IMR-90 (cell line): ENCODE data around the gene CYB5R3. TPM values are rescaled to one million over a fixed set of nuclear protein-coding genes. Genes with fewer than 3 reads are reported as not detected.

Experiments used
- ATAC-seq: fragments of 200-7000 bp; cut with Tn5 transposase; 2 replicates; pipeline ENCODE4 v1.9.1; 2020; ENCODE audit warnings: low read depth, mild to moderate bottlenecking, moderate library complexity
- BruUV-seq: library from RNA; stranded (reverse); fragments of 400-500 nt; replicated peaks from 2 replicates; lab custom pipeline; 2021; lab: Mats Ljungman, UMichigan
- CTCF ChIA-PET: fragments of 300-600 bp; formaldehyde crosslinking; extraction: SDS; loops from one replicate; lab custom pipeline; 2021; ENCODE audit warnings: antibody characterized with exemption; lab: Yijun Ruan, JAX
- POLR2A ChIA-PET: fragments of 300-600 bp; sonication (Branson Sonifier 250); formaldehyde crosslinking; loops from one replicate; lab custom pipeline; 2022; ENCODE audit warnings: antibody characterized with exemption; ENCODE audit not compliant: unreplicated experiment; lab: Charles Lee
- DNase-seq: peaks from one replicate; pipeline ENCODE4 v3.0.0; 2013
- H2AFZ ChIP-seq: replicated peaks from 2 replicates; pipeline ENCODE3; 2013; ENCODE audit warnings: low read length, mild to moderate bottlenecking; ENCODE audit not compliant: poor library complexity
- H2AK5ac ChIP-seq: 2 replicates; pipeline ENCODE4 v1.6.1; 2013; ENCODE audit warnings: low read depth, low read length, inconsistent platforms
- H2AK9ac ChIP-seq: replicated peaks from 2 replicates; pipeline ENCODE3; 2013; ENCODE audit warnings: mild to moderate bottlenecking, low read depth, low read length, moderate library complexity; ENCODE audit not compliant: poor library complexity
- H2BK120ac ChIP-seq: 2 replicates; pipeline ENCODE4 v1.6.1; 2013; ENCODE audit warnings: low read depth, low read length, inconsistent platforms
- H2BK15ac ChIP-seq: 3 replicates; pipeline ENCODE4 v1.6.1; 2013; ENCODE audit warnings: low read depth, low read length, inconsistent platforms
- H2BK20ac ChIP-seq: 2 replicates; pipeline ENCODE4 v1.6.1; 2013; ENCODE audit warnings: low read depth, mild to moderate bottlenecking, inconsistent platforms, low read length, moderate library complexity
- H2BK5ac ChIP-seq: 2 replicates; pipeline ENCODE4 v1.6.1; 2013; ENCODE audit warnings: mild to moderate bottlenecking, low read depth, low read length, inconsistent platforms; ENCODE audit not compliant: poor library complexity, severe bottlenecking
- H3K14ac ChIP-seq: replicated peaks from 2 replicates; pipeline ENCODE4 v1.6.1; 2013; ENCODE audit warnings: low read depth, low read length, inconsistent platforms
- H3K18ac ChIP-seq: 2 replicates; pipeline ENCODE4 v1.6.1; 2013; ENCODE audit warnings: low read depth, low read length, control low read depth
- H3K23ac ChIP-seq: 2 replicates; pipeline ENCODE4 v1.6.1; 2013; ENCODE audit warnings: low read depth, low read length, inconsistent platforms
- H3K27ac ChIP-seq: 2 replicates; pipeline ENCODE4 v1.5.1; 2013; ENCODE audit warnings: mild to moderate bottlenecking, control low read depth, low read length; ENCODE audit not compliant: insufficient read depth
- H3K27me3 ChIP-seq: 2 replicates; pipeline ENCODE4 v1.6.1; 2013; ENCODE audit warnings: low read length; ENCODE audit not compliant: control insufficient read depth, insufficient read depth
- H3K36me3 ChIP-seq: 2 replicates; pipeline ENCODE4 v1.6.1; 2013; ENCODE audit warnings: low read length, mixed read lengths; ENCODE audit not compliant: control insufficient read depth, insufficient read depth
- H3K4ac ChIP-seq: 2 replicates; pipeline ENCODE4 v1.6.1; 2013; ENCODE audit warnings: low read depth, low read length, inconsistent platforms
- H3K4me1 ChIP-seq: 2 replicates; pipeline ENCODE4 v1.6.1; 2013; ENCODE audit warnings: low read length, mixed read lengths; ENCODE audit not compliant: control insufficient read depth, insufficient read depth
- H3K4me2 ChIP-seq: 2 replicates; pipeline ENCODE4 v1.6.1; 2013; ENCODE audit warnings: low read depth, mild to moderate bottlenecking, control low read depth, low read length, moderate library complexity
- H3K4me3 ChIP-seq: 2 replicates; pipeline ENCODE4 v1.5.1; 2013; ENCODE audit warnings: low read depth, mild to moderate bottlenecking, control low read depth, low read length, moderate library complexity; ENCODE audit not compliant: insufficient read depth
- H3K56ac ChIP-seq: 2 replicates; pipeline ENCODE4 v1.6.1; 2013; ENCODE audit warnings: low read length, inconsistent platforms; ENCODE audit not compliant: insufficient read depth; ENCODE audit errors: extremely low read depth
- H3K79me1 ChIP-seq, 2 experiments: 2 replicates each; pipeline ENCODE4 v1.6.1; 2013; ENCODE audit warnings: low read length in 2 of 2, inconsistent platforms in 1 of 2, low read depth in 1 of 2
- H3K9ac ChIP-seq: 2 replicates; pipeline ENCODE4 v1.6.1; 2013; ENCODE audit warnings: low read depth, low read length, control low read depth
- H3K9me1 ChIP-seq: 2 replicates; pipeline ENCODE4 v1.6.1; 2013; ENCODE audit warnings: low read length, inconsistent platforms; ENCODE audit not compliant: insufficient read depth
- H3K9me3 ChIP-seq: 2 replicates; pipeline ENCODE4 v1.6.1; 2013; ENCODE audit warnings: low read length; ENCODE audit not compliant: control insufficient read depth, insufficient read depth
- H4K20me1 ChIP-seq: 2 replicates; pipeline ENCODE4 v1.6.1; 2013; ENCODE audit warnings: low read length, inconsistent platforms; ENCODE audit not compliant: insufficient read depth
- H4K5ac ChIP-seq: 2 replicates; pipeline ENCODE4 v1.6.1; 2013; ENCODE audit warnings: mild to moderate bottlenecking, low read depth, low read length, control low read depth
- H4K8ac ChIP-seq, 2 experiments: 2 replicates each; pipeline ENCODE4 v1.6.1; 2013; ENCODE audit warnings: low read depth in 2 of 2, low read length in 2 of 2, control low read depth in 1 of 2, inconsistent platforms in 1 of 2
- H4K91ac ChIP-seq: 2 replicates; pipeline ENCODE4 v1.6.1; 2013; ENCODE audit warnings: low read depth, low read length, inconsistent platforms; ENCODE audit not compliant: insufficient read depth
- BHLHE40 ChIP-seq: fragments of 150-350 bp; IDR thresholded peaks from 2 replicates; pipeline ENCODE4 v1.6.1; 2016; ENCODE audit warnings: mild to moderate bottlenecking, low read depth, low read length
- CEBPB ChIP-seq: IDR thresholded peaks from 2 replicates; pipeline ENCODE4 v1.6.1; 2012; ENCODE audit warnings: low read depth, low read length, improper control_type of control experiment
- CHD1 ChIP-seq: IDR thresholded peaks from 2 replicates; pipeline ENCODE4 v1.6.1; 2012; ENCODE audit warnings: low read depth, low read length, improper control_type of control experiment
- CTCF ChIP-seq: conservative IDR thresholded peaks from 2 replicates; pipeline ENCODE4 v1.5.1; 2012; ENCODE audit warnings: mild to moderate bottlenecking, low read depth, low read length, improper control_type of control experiment
- ELK1 ChIP-seq: fragments of 150-350 bp; IDR thresholded peaks from 2 replicates; pipeline ENCODE4 v1.6.1; 2016; ENCODE audit warnings: low read depth, mild to moderate bottlenecking, low read length, moderate library complexity, borderline replicate concordance
- MAZ ChIP-seq: IDR thresholded peaks from 2 replicates; pipeline ENCODE4 v1.6.1; 2012; ENCODE audit warnings: low read depth, mild to moderate bottlenecking, low read length, improper control_type of control experiment, moderate library complexity, borderline replicate concordance
- MXI1 ChIP-seq: IDR thresholded peaks from 2 replicates; pipeline ENCODE4 v1.6.1; 2012; ENCODE audit warnings: low read depth, mild to moderate bottlenecking, low read length, moderate library complexity, borderline replicate concordance
- NFE2L2 ChIP-seq: fragments of 150-350 bp; IDR thresholded peaks from 2 replicates; pipeline ENCODE4 v1.6.1; 2016; ENCODE audit warnings: low read depth, mild to moderate bottlenecking, low read length
- POLR2A ChIP-seq: IDR thresholded peaks from 2 replicates; pipeline ENCODE4 v1.6.1; 2012; ENCODE audit warnings: mild to moderate bottlenecking, low read depth, low read length
- RAD21 ChIP-seq: IDR thresholded peaks from 2 replicates; pipeline ENCODE4 v1.6.1; 2012; ENCODE audit warnings: low read length, improper control_type of control experiment
- RCOR1 ChIP-seq: IDR thresholded peaks from 2 replicates; pipeline ENCODE4 v1.6.1; 2012; ENCODE audit warnings: mild to moderate bottlenecking, low read length, improper control_type of control experiment; ENCODE audit not compliant: insufficient replicate concordance
- RFX5 ChIP-seq: IDR thresholded peaks from 2 replicates; pipeline ENCODE4 v1.8.0; 2012; ENCODE audit warnings: low read depth, mild to moderate bottlenecking, low read length, moderate library complexity
- SMC3 ChIP-seq: fragments of 150-350 bp; IDR thresholded peaks from 2 replicates; pipeline ENCODE4 v1.6.1; 2016; ENCODE audit warnings: low read depth, mild to moderate bottlenecking, antibody characterized with exemption, low read length, moderate library complexity
- WGBS, 2 experiments: methylation state at CpG; one replicate each; pipeline versions ENCODE4 v1.1.5 to v1.1.7; 2013; ENCODE audit warnings: missing lambda C conversion rate in 2 of 2; ENCODE audit not compliant: insufficient read length in 1 of 2; ENCODE audit errors: extremely low coverage in 2 of 2; 5-methylcytosine and 5-hydroxymethylcytosine counted together
- dilution Hi-C: fragments of 300-500 bp; cut with HindIII; formaldehyde crosslinking; loops from one replicate; pipeline ENCODE4 v1.14.3; 2018; ENCODE audit warnings: low sequenced_read_pairs; ENCODE audit not compliant: unreplicated experiment
- in situ Hi-C: fragments of 300-500 bp; cut with MboI; formaldehyde crosslinking; loops from 3 replicates; pipeline ENCODE4 v1.14.3; 2019; ENCODE audit warnings: low sequenced_read_pairs, inconsistent platforms, mixed read lengths
- intact Hi-C: fragments of 100-400 bp; cut with micrococcal nuclease; formaldehyde crosslinking; loops from 2 replicates; pipeline ENCODE4 v1.10.0; 2022
- polyA plus RNA-seq, 3 experiments: library from polyadenylated mRNA; depleted of rRNA; stranded (reverse); fragments of >200 nt; gene quantifications; 2 replicates each; pipeline ENCODE4 v1.2.3, GENCODE V29; 2012; ENCODE audit warnings: low replicate concordance in 1 of 3
- total RNA-seq: library from RNA; depleted of rRNA; stranded (reverse); fragments of >200 nt; gene quantifications from 2 replicates; pipeline ENCODE4 v1.2.3, GENCODE V29; 2012

CYB5R3 gene
- total and polyA plus RNA-seq, 2 of the 4 experiments (the other 2 are of a cell fraction) = 44.1 to 362 TPM

- Histone ChIP-seq H2BK120ac (no peak overlapping the region), H3K4me2 (peak overlapping the region; percentile 45), H2AK9ac (peak overlapping the region; percentile 92), H2AK5ac (peak overlapping the region; percentile 84; the same call in 1 of the 2 replicates), H3K27ac (no peak overlapping the region), H3K9ac (no peak overlapping the region; the same call in 1 of the 2 replicates), H3K79me1 (peaks cover 4 to 81% of the 10 kb centered on the region in 2 experiments; a peak in 2 of 4 replicates), H3K56ac (no peak overlapping the region), H3K14ac (peak overlapping the region; percentile 29; the same call in 1 of the 2 replicates), H3K18ac (no peak overlapping the region), H4K5ac (no peak overlapping the region), H4K20me1 (peaks cover 70% of the 10 kb centered on the region), H2BK15ac (no peak overlapping the region), H4K8ac (peak overlapping the region in 1 of 2 experiments; percentile 3; a peak in 1 of 4 replicates), H3K4ac (no peak overlapping the region), H3K9me1 (peaks cover 28% of the 10 kb centered on the region), H3K4me1 (peaks cover 42% of the 10 kb centered on the region), H2AFZ (peak overlapping the region; percentile 21), H4K91ac (no peak overlapping the region), H3K9me3 (no peaks in the 10 kb centered on the region), H3K27me3 (no peaks in the 10 kb centered on the region), H3K36me3 (no peaks in the 10 kb centered on the region), H3K23ac (0 out of 2 replicates have a peak overlapping the region, but pooled peaks have one; percentile 7), H2BK20ac (no peak overlapping the region), H3K4me3 (no peak overlapping the region), H2BK5ac (peak overlapping the region; percentile 20)
- WGBS, 2 experiments = 81% methylated on average over 3 of the region's 13 CpGs; no CpG with 5 or more reads in 1 of the 2 experiments
- TF ChIP-seq SMC3 (no peak), RFX5 (no peak), RCOR1 (no peak), BHLHE40 (no peak), CTCF (no peak), MAZ (no peak), CEBPB (no peak), NFE2L2 (no peak), CHD1 (no peak), RAD21 (no peak), ELK1 (no peak), POLR2A (no peak), MXI1 (no peak)
- DNase-seq = no peak
- ChIA-PET POLR2A (interaction anchor here (1.5 kb wide), 1 partner anchor 31 kb away, joined by 4 read pairs; the partner anchor contains the start of gene POLDIP3), CTCF (no interaction called here)
- intact Hi-C loops = no loop called here
- no peak for ATAC-seq
- dilution Hi-C loops = no loop called here
- in situ Hi-C loops = no loop called here
- no TSS peak for BruUV-seq
These were observed 3.1 kb downstream of the CYB5R3 start for GRCh38 chr22:42645938-42646568.
